Ishikawa (cell line): Measurements from ENCODE around the gene GOLGA6A.

ENCODE experiments used
- CEBPB ChIP-seq: IDR thresholded peaks from 2 replicates; pipeline ENCODE4 v1.6.1; 2012
- CREB1 ChIP-seq: IDR thresholded peaks from 2 replicates; pipeline ENCODE4 v1.6.1; 2012; ENCODE audit warnings: low read depth
- EGR1 ChIP-seq: IDR thresholded peaks from 2 replicates; pipeline ENCODE4 v1.6.1; 2012
- EP300 ChIP-seq: IDR thresholded peaks from 2 replicates; pipeline ENCODE4 v1.6.1; 2012; ENCODE audit warnings: borderline replicate concordance
- FOXM1 ChIP-seq: IDR thresholded peaks from 2 replicates; pipeline ENCODE4 v1.6.1; 2012; ENCODE audit warnings: low read depth, borderline replicate concordance
- MAX ChIP-seq: IDR thresholded peaks from 2 replicates; pipeline ENCODE4 v1.6.1; 2012
- NFIC ChIP-seq: IDR thresholded peaks from 2 replicates; pipeline ENCODE4 v1.6.1; 2012
- RAD21 ChIP-seq: IDR thresholded peaks from 2 replicates; pipeline ENCODE4 v1.6.1; 2012; ENCODE audit warnings: low read depth
- REST ChIP-seq: IDR thresholded peaks from 2 replicates; pipeline ENCODE4 v1.6.1; 2012; ENCODE audit warnings: low read depth, mild to moderate bottlenecking
- TAF1 ChIP-seq: IDR thresholded peaks from 2 replicates; pipeline ENCODE4 v1.6.1; 2012; ENCODE audit warnings: low read depth, mild to moderate bottlenecking
- TCF12 ChIP-seq: IDR thresholded peaks from 2 replicates; pipeline ENCODE4 v1.6.1; 2012; ENCODE audit warnings: low read depth
- TEAD4 ChIP-seq: IDR thresholded peaks from 2 replicates; pipeline ENCODE4 v1.6.1; 2012
- USF1 ChIP-seq: IDR thresholded peaks from 2 replicates; pipeline ENCODE4 v1.6.1; 2012
- YY1 ChIP-seq: IDR thresholded peaks from 2 replicates; pipeline ENCODE4 v1.6.1; 2012; ENCODE audit warnings: low read depth
- ZBTB7A ChIP-seq: IDR thresholded peaks from 2 replicates; pipeline ENCODE4 v1.6.1; 2012; ENCODE audit warnings: low read depth

The GOLGA6A gene

GRCh38 chr15:74123131-74123429 is 40.7 kb upstream of the GOLGA6A start:
- TF ChIP-seq EP300 (no peak), MAX (no peak), EGR1 (no peak)

- TF ChIP-seq EGR1, result no peak
- TF ChIP-seq FOXM1, result no peak
- no peak for TF ChIP-seq CEBPB
- no peak for TF ChIP-seq CREB1
- no peak for TF ChIP-seq MAX
- TF ChIP-seq EP300, result no peak
- TF ChIP-seq TAF1, result no peak
- TF ChIP-seq USF1, result no peak
- TF ChIP-seq ZBTB7A, result no peak
- no peak for TF ChIP-seq TCF12
- TF ChIP-seq RAD21, result no peak
- TF ChIP-seq TEAD4, result no peak
- no peak for TF ChIP-seq YY1
- TF ChIP-seq REST, result no peak
- no peak for TF ChIP-seq NFIC
Observed at GRCh38 chr15:74122403-74123130, 40.2 kb upstream of the GOLGA6A start.

- TF ChIP-seq ZBTB7A (no peak), REST (no peak), MAX (no peak), FOXM1 (no peak), CEBPB (no peak), TAF1 (no peak), YY1 (no peak), TEAD4 (no peak), TCF12 (no peak), RAD21 (no peak), EGR1 (no peak), CREB1 (no peak), USF1 (no peak)
Observed at GRCh38 chr15:74121858-74122257, 39.5 kb upstream of the GOLGA6A start.

GRCh38 chr15:74121039-74121438 is 38.7 kb upstream of the GOLGA6A start:
- TF ChIP-seq CEBPB (no peak), REST (no peak), FOXM1 (no peak), TCF12 (no peak), TAF1 (no peak), NFIC (no peak), TEAD4 (no peak), EP300 (no peak), MAX (no peak), ZBTB7A (no peak), RAD21 (no peak), EGR1 (no peak), CREB1 (no peak), USF1 (no peak), YY1 (no peak)
